Immature natural killer cell (primary cell): ENCODE data around the gene STAM. TPM values are rescaled to one million over a fixed set of nuclear protein-coding genes. Genes with fewer than 3 reads are reported as not detected.
A peak's percentile ranks its signal among the peaks of the same experiment; 100 is the strongest.

Experiments
- DNase-seq, 3 donors: peaks; one replicate each; pipeline ENCODE4 v3.0.0; 2022; ENCODE audit warnings: mixed read lengths in 1 of 3
- H3K27ac Mint-ChIP-seq, 6 donors: one replicate each; pipeline ENCODE4 v1.8.0; 2020; ENCODE audit warnings: mixed read lengths in 6 of 6, mild to moderate bottlenecking in 5 of 6, inconsistent platforms in 4 of 6, moderate library complexity in 3 of 6
- H3K27me3 Mint-ChIP-seq, 3 donors: one replicate each; pipeline ENCODE4 v1.8.0; 2020 to 2021; ENCODE audit warnings: low read depth in 3 of 3, mild to moderate bottlenecking in 3 of 3, mixed read lengths in 3 of 3, moderate library complexity in 3 of 3, inconsistent platforms in 1 of 3
- H3K36me3 Mint-ChIP-seq, 3 donors: one replicate each; pipeline ENCODE4 v1.8.0; 2020; ENCODE audit warnings: mixed read lengths in 3 of 3, inconsistent platforms in 2 of 3, mild to moderate bottlenecking in 2 of 3
- H3K4me1 Mint-ChIP-seq, 2 donors: one replicate each; pipeline ENCODE4 v1.8.0; 2020; ENCODE audit warnings: inconsistent platforms in 2 of 2, mild to moderate bottlenecking in 2 of 2, mixed read lengths in 2 of 2, moderate library complexity in 1 of 2
- H3K4me3 Mint-ChIP-seq, 5 donors: one replicate each; pipeline ENCODE4 v1.8.0; 2020; ENCODE audit warnings: mild to moderate bottlenecking in 5 of 5, mixed read lengths in 5 of 5, inconsistent platforms in 3 of 5, moderate library complexity in 3 of 5
- H3K9me3 Mint-ChIP-seq, 6 donors: one replicate each; pipeline ENCODE4 v1.8.0; 2020; ENCODE audit warnings: mild to moderate bottlenecking in 6 of 6, mixed read lengths in 6 of 6, inconsistent platforms in 4 of 6, moderate library complexity in 3 of 6
- polyA plus RNA-seq, 3 donors: library from polyadenylated mRNA; unstranded; fragments of 300-500 nt; fragmentation: Illumina TruSeq; gene quantifications; one replicate each; pipeline ENCODE4 v1.2.3, GENCODE V29; 2021

The STAM gene
- 1 to 10 TPM; 7.3 to 10.0 (median 7.9) TPM for polyA plus RNA-seq

GRCh38 chr10:17643755-17644484 lies at the start of gene STAM:
STAM (plus strand) TSS chr10:17644151; CDS start chr10:17644340, 189 bp downstream.
- peaks cover 52 to 72% of the 10 kb centered on the region in 2 donors for H3K4me1 Mint-ChIP-seq
- peaks cover 0 to 6% (median 0%) of the 10 kb centered on the region in 3 donors for H3K36me3 Mint-ChIP-seq
- peak; percentile 95 to 97 (median 96) for DNase-seq
- peaks cover 14 to 21% (median 20%) of the 10 kb centered on the region in 3 donors for H3K27me3 Mint-ChIP-seq
- H3K9me3 Mint-ChIP-seq, result no peaks in the 10 kb centered on the region
- peak within 1 kb of the TSS; percentile 92 to 99 (median 99) for H3K4me3 Mint-ChIP-seq
- H3K27ac Mint-ChIP-seq, result peak within 1 kb of the TSS; percentile 99 to 100 (median 100)

GRCh38 chr10:17597386-17597785 lies 46.6 kb upstream of the STAM start:
- H3K4me1 Mint-ChIP-seq, result peaks cover 4 to 7% of the 10 kb centered on the region in 2 donors
- H3K4me3 Mint-ChIP-seq, result no peak overlapping the region
- H3K9me3 Mint-ChIP-seq, result no peaks in the 10 kb centered on the region
- no peak for DNase-seq
- no peaks in the 10 kb centered on the region for H3K36me3 Mint-ChIP-seq
- H3K27ac Mint-ChIP-seq, result peak overlapping the region in 1 of 6 donors; percentile 24
- H3K27me3 Mint-ChIP-seq, result peaks cover 0 to 4% (median 0%) of the 10 kb centered on the region in 3 donors

- Mint-ChIP-seq H3K4me1 (peaks cover 4 to 7% of the 10 kb centered on the region in 2 donors), H3K27me3 (peaks cover 0 to 6% (median 0%) of the 10 kb centered on the region in 3 donors), H3K36me3 (no peaks in the 10 kb centered on the region), H3K9me3 (no peaks in the 10 kb centered on the region), H3K4me3 (peak overlapping the region in 2 of 5 donors; percentile 7 to 11), H3K27ac (no peak overlapping the region)
- DNase-seq, result peak; percentile 32 to 55 (median 46)
These were observed 44.9 kb upstream of the STAM start for GRCh38 chr10:17599089-17599488.

GRCh38 chr10:17605936-17606335 lies 38.0 kb upstream of the STAM start:
- Mint-ChIP-seq H3K4me3 (no peak overlapping the region), H3K9me3 (no peaks in the 10 kb centered on the region), H3K27me3 (peaks cover 0 to 2% (median 0%) of the 10 kb centered on the region in 3 donors), H3K36me3 (no peaks in the 10 kb centered on the region), H3K4me1 (no peaks in the 10 kb centered on the region), H3K27ac (no peak overlapping the region)
- DNase-seq, result no peak

GRCh38 chr10:17606547-17607040 lies 37.4 kb upstream of the STAM start:
- Mint-ChIP-seq H3K27me3 (peaks cover 0 to 2% (median 0%) of the 10 kb centered on the region in 3 donors), H3K4me1 (no peaks in the 10 kb centered on the region)

GRCh38 chr10:17607060-17607459 lies 36.9 kb upstream of the STAM start:
- H3K36me3 Mint-ChIP-seq, result no peaks in the 10 kb centered on the region
- H3K4me3 Mint-ChIP-seq, result no peak overlapping the region
- peaks cover 0 to 2% (median 0%) of the 10 kb centered on the region in 3 donors for H3K27me3 Mint-ChIP-seq
- no peak overlapping the region for H3K27ac Mint-ChIP-seq
- no peak for DNase-seq
- H3K4me1 Mint-ChIP-seq, result no peaks in the 10 kb centered on the region
- H3K9me3 Mint-ChIP-seq, result no peaks in the 10 kb centered on the region

More at GRCh38 chr10:17606547-17607040, 37.4 kb upstream of the STAM start:
- Mint-ChIP-seq H3K36me3 (no peaks in the 10 kb centered on the region), H3K27ac (no peak overlapping the region), H3K4me3 (no peak overlapping the region), H3K9me3 (no peaks in the 10 kb centered on the region)
- DNase-seq, result no peak

GRCh38 chr10:17607603-17608332 lies 36.2 kb upstream of the STAM start:
- no peak overlapping the region for H3K27ac Mint-ChIP-seq

GRCh38 chr10:17609523-17610079 lies 34.4 kb upstream of the STAM start:
- Mint-ChIP-seq H3K27me3 (peaks cover 0 to 2% (median 0%) of the 10 kb centered on the region in 3 donors), H3K4me1 (no peaks in the 10 kb centered on the region), H3K36me3 (no peaks in the 10 kb centered on the region), H3K4me3 (no peak overlapping the region), H3K9me3 (no peaks in the 10 kb centered on the region), H3K27ac (no peak overlapping the region)
- DNase-seq, result no peak

More at GRCh38 chr10:17607603-17608332, 36.2 kb upstream of the STAM start:
- Mint-ChIP-seq H3K27me3 (peaks cover 0 to 2% (median 0%) of the 10 kb centered on the region in 3 donors), H3K9me3 (no peaks in the 10 kb centered on the region), H3K4me3 (no peak overlapping the region), H3K36me3 (no peaks in the 10 kb centered on the region), H3K4me1 (no peaks in the 10 kb centered on the region)
- peak; percentile 47 to 56 (median 54) for DNase-seq

GRCh38 chr10:17616403-17617030 lies 27.4 kb upstream of the STAM start:
- no peaks in the 10 kb centered on the region for H3K9me3 Mint-ChIP-seq

GRCh38 chr10:17617031-17617911 lies 26.7 kb upstream of the STAM start, which contains the start of gene HACD1:
HACD1 (minus strand) TSS chr10:17617374; CDS start chr10:17617339, 35 bp downstream.
- Mint-ChIP-seq H3K4me1 (peaks cover 4 to 9% of the 10 kb centered on the region in 2 donors), H3K4me3 (peak within 1 kb of the TSS; percentile 87 to 92 (median 89)), H3K27me3 (peaks cover 5 to 11% (median 5%) of the 10 kb centered on the region in 3 donors), H3K36me3 (no peaks in the 10 kb centered on the region), H3K27ac (peak within 1 kb of the TSS in 2 of 6 donors; percentile 32 to 82), H3K9me3 (no peaks in the 10 kb centered on the region)
- peak; percentile 44 to 49 (median 48) for DNase-seq

More at GRCh38 chr10:17616403-17617030, 27.4 kb upstream of the STAM start:
- H3K4me3 Mint-ChIP-seq, result peak overlapping the region; percentile 44 to 69 (median 57)
- peaks cover 4 to 9% of the 10 kb centered on the region in 2 donors for H3K4me1 Mint-ChIP-seq
- no peaks in the 10 kb centered on the region for H3K36me3 Mint-ChIP-seq
- H3K27ac Mint-ChIP-seq, result no peak overlapping the region
- H3K27me3 Mint-ChIP-seq, result peaks cover 5 to 11% (median 6%) of the 10 kb centered on the region in 3 donors
- peak in 1 of 3 donors; percentile 43 for DNase-seq

- no peak for DNase-seq
- H3K4me1 Mint-ChIP-seq, result peaks cover 4 to 9% of the 10 kb centered on the region in 2 donors
- H3K9me3 Mint-ChIP-seq, result no peaks in the 10 kb centered on the region
- no peaks in the 10 kb centered on the region for H3K36me3 Mint-ChIP-seq
- no peak overlapping the region for H3K4me3 Mint-ChIP-seq
- H3K27ac Mint-ChIP-seq, result no peak overlapping the region
- H3K27me3 Mint-ChIP-seq, result peaks cover 4 to 15% (median 8%) of the 10 kb centered on the region in 3 donors
These were observed 21.9 kb upstream of the STAM start for GRCh38 chr10:17622061-17622460.

- no peak overlapping the region for H3K4me3 Mint-ChIP-seq
- no peaks in the 10 kb centered on the region for H3K4me1 Mint-ChIP-seq
- H3K36me3 Mint-ChIP-seq, result no peaks in the 10 kb centered on the region
- peaks cover 0 to 10% (median 3%) of the 10 kb centered on the region in 3 donors for H3K27me3 Mint-ChIP-seq
- no peaks in the 10 kb centered on the region for H3K9me3 Mint-ChIP-seq
- no peak for DNase-seq
- H3K27ac Mint-ChIP-seq, result no peak overlapping the region
These were observed 19.0 kb upstream of the STAM start for GRCh38 chr10:17624996-17625395.
